H9 (cell line): ENCODE results near the gene NEGR1. TPM values are rescaled to one million over a fixed set of nuclear protein-coding genes. Genes with fewer than 3 reads are reported as not detected.

ENCODE experiments used
- DNase-seq: peaks from one replicate; pipeline ENCODE4 v3.0.0-alpha.2; 2017
- H2AFZ ChIP-seq: one replicate; pipeline ENCODE4 v1.6.1; 2013; ENCODE audit warnings: mild to moderate bottlenecking, low read length, control low read depth, moderate library complexity
- H2AK5ac ChIP-seq: 2 replicates; pipeline ENCODE4 v1.6.1; 2013; ENCODE audit warnings: low read length, control low read depth, mixed read lengths; ENCODE audit not compliant: insufficient read length
- H2BK120ac ChIP-seq: one replicate; pipeline ENCODE4 v1.6.1; 2013; ENCODE audit warnings: low read depth, mild to moderate bottlenecking, low read length, control low read depth, inconsistent platforms; ENCODE audit not compliant: poor library complexity, severe bottlenecking
- H2BK12ac ChIP-seq: 2 replicates; pipeline ENCODE4 v1.6.1; 2013; ENCODE audit warnings: low read length, control low read depth, mixed read lengths, low read depth; ENCODE audit not compliant: insufficient read length
- H2BK15ac ChIP-seq: 2 replicates; pipeline ENCODE4 v1.6.1; 2013; ENCODE audit warnings: low read depth, low read length, control low read depth
- H2BK20ac ChIP-seq: one replicate; pipeline ENCODE4 v1.6.1; 2013; ENCODE audit warnings: low read depth, mild to moderate bottlenecking, low read length, control low read depth, inconsistent platforms; ENCODE audit not compliant: poor library complexity, severe bottlenecking
- H2BK5ac ChIP-seq: 2 replicates; pipeline ENCODE4 v1.6.1; 2013; ENCODE audit warnings: low read length, control low read depth, mixed read lengths; ENCODE audit not compliant: insufficient read length
- H3K14ac ChIP-seq: 2 replicates; pipeline ENCODE4 v1.6.1; 2013; ENCODE audit warnings: low read length, control low read depth; ENCODE audit not compliant: insufficient read depth
- H3K18ac ChIP-seq: 2 replicates; pipeline ENCODE4 v1.6.1; 2013; ENCODE audit warnings: low read depth, mild to moderate bottlenecking, mixed read lengths, low read length, control low read depth; ENCODE audit not compliant: insufficient read length
- H3K23ac ChIP-seq: 2 replicates; pipeline ENCODE4 v1.6.1; 2013; ENCODE audit warnings: low read length, control low read depth, mixed read lengths, low read depth; ENCODE audit not compliant: insufficient read length
- H3K23me2 ChIP-seq: 2 replicates; pipeline ENCODE4 v1.6.1; 2013; ENCODE audit warnings: low read depth, mild to moderate bottlenecking, mixed read lengths, low read length, control low read depth; ENCODE audit not compliant: insufficient read length, poor library complexity, severe bottlenecking
- H3K27ac ChIP-seq: 2 replicates; pipeline ENCODE4 v1.5.1; 2013; ENCODE audit warnings: low read length, control low read depth, mixed read lengths, low read depth; ENCODE audit not compliant: insufficient read length
- H3K27me3 ChIP-seq: 2 replicates; pipeline ENCODE4 v1.6.1; 2013; ENCODE audit warnings: low read length, control low read depth, inconsistent platforms; ENCODE audit not compliant: insufficient read depth
- H3K4ac ChIP-seq: 2 replicates; pipeline ENCODE4 v1.6.1; 2013; ENCODE audit warnings: low read depth, mild to moderate bottlenecking, control low read depth, inconsistent platforms, low read length, moderate library complexity
- H3K4me1 ChIP-seq: 2 replicates; pipeline ENCODE4 v1.6.1; 2013; ENCODE audit warnings: low read length, control low read depth, inconsistent platforms; ENCODE audit not compliant: insufficient read depth
- H3K4me2 ChIP-seq: 2 replicates; pipeline ENCODE4 v1.6.1; 2013; ENCODE audit warnings: low read length, control low read depth, mixed read lengths; ENCODE audit not compliant: insufficient read length, insufficient read depth
- H3K56ac ChIP-seq: 2 replicates; pipeline ENCODE4 v1.6.1; 2013; ENCODE audit warnings: low read depth, mild to moderate bottlenecking, mixed read lengths, low read length, control low read depth; ENCODE audit not compliant: insufficient read length
- H3K79me1 ChIP-seq: 2 replicates; pipeline ENCODE4 v1.6.1; 2013; ENCODE audit warnings: low read depth, mild to moderate bottlenecking, moderate library complexity, low read length, control low read depth, inconsistent platforms; ENCODE audit not compliant: insufficient read depth, poor library complexity, severe bottlenecking
- H3K79me2 ChIP-seq: 2 replicates; pipeline ENCODE4 v1.6.1; 2013; ENCODE audit warnings: low read length, control low read depth, inconsistent platforms; ENCODE audit not compliant: insufficient read depth
- H3K9ac ChIP-seq: 2 replicates; pipeline ENCODE4 v1.6.1; 2013; ENCODE audit warnings: low read length, control low read depth, mixed read lengths; ENCODE audit not compliant: insufficient read length; ENCODE audit errors: extremely low read depth
- H3K9me3 ChIP-seq: one replicate; pipeline ENCODE4 v1.6.1; 2013; ENCODE audit warnings: low read depth, low read length, inconsistent platforms; ENCODE audit not compliant: control insufficient read depth
- H3T11ph ChIP-seq: one replicate; pipeline ENCODE4 v1.6.1; 2013; ENCODE audit warnings: mild to moderate bottlenecking, low read length, control low read depth, inconsistent platforms
- H4K20me1 ChIP-seq: one replicate; pipeline ENCODE4 v1.6.1; 2013; ENCODE audit not compliant: control insufficient read depth, insufficient read length, insufficient read depth
- H4K5ac ChIP-seq: 2 replicates; pipeline ENCODE4 v1.6.1; 2013; ENCODE audit warnings: low read depth, mild to moderate bottlenecking, mixed read lengths, low read length, control low read depth; ENCODE audit not compliant: insufficient read length
- H4K8ac ChIP-seq: replicated peaks from 2 replicates; pipeline ENCODE4 v1.6.1; 2013; ENCODE audit warnings: low read length, control low read depth, mixed read lengths, low read depth; ENCODE audit not compliant: insufficient read length
- H4K91ac ChIP-seq: 2 replicates; pipeline ENCODE4 v1.6.1; 2013; ENCODE audit warnings: low read depth, mild to moderate bottlenecking, moderate library complexity, mixed read lengths, low read length, control low read depth; ENCODE audit not compliant: insufficient read length
- H3K27ac Mint-ChIP-seq, 3 experiments: 2 replicates in 2 of 3; 3 replicates in 1 of 3; pipeline ENCODE4 v1.8.0; 2020 to 2021; ENCODE audit warnings: mixed read lengths in 3 of 3, mild to moderate bottlenecking in 1 of 3, moderate library complexity in 1 of 3
- H3K27me3 Mint-ChIP-seq: 2 replicates; pipeline ENCODE4 v1.8.0; 2021; ENCODE audit warnings: low read depth, mild to moderate bottlenecking, moderate library complexity, mixed read lengths
- H3K36me3 Mint-ChIP-seq, 3 experiments: 2 replicates in 2 of 3; 3 replicates in 1 of 3; pipeline ENCODE4 v1.8.0; 2020 to 2021; ENCODE audit warnings: low read depth in 3 of 3, mixed read lengths in 3 of 3; ENCODE audit not compliant: insufficient read depth in 1 of 3
- H3K4me1 Mint-ChIP-seq, 2 experiments: 2 replicates each; pipeline ENCODE4 v1.8.0; 2020; ENCODE audit warnings: mixed read lengths in 2 of 2
- H3K4me3 Mint-ChIP-seq, 2 experiments: 2 replicates in 1 of 2; 3 replicates in 1 of 2; pipeline ENCODE4 v1.8.0; 2020 to 2021; ENCODE audit warnings: mild to moderate bottlenecking in 2 of 2, mixed read lengths in 2 of 2, moderate library complexity in 1 of 2
- H3K9me3 Mint-ChIP-seq, 2 experiments: 2 replicates in 1 of 2; 3 replicates in 1 of 2; pipeline ENCODE4 v1.8.0; 2020; ENCODE audit warnings: mild to moderate bottlenecking in 2 of 2, mixed read lengths in 2 of 2, moderate library complexity in 1 of 2
- WGBS: extraction: QIAGEN DNeasy Blood & Tissue Kit; methylation state at CpG from one replicate; pipeline ENCODE4 v1.1.7; 2013; ENCODE audit warnings: missing lambda C conversion rate, low lambda C conversion rate, mixed read lengths; ENCODE audit not compliant: insufficient read length; ENCODE audit errors: extremely low coverage; 5-methylcytosine and 5-hydroxymethylcytosine counted together
- total RNA-seq: library from RNA; stranded (reverse); gene quantifications from 2 replicates; pipeline ENCODE4 v1.2.1, GENCODE V29; 2021
- TF ChIP-seq, protein P1 (sequence below): fragments of 200-600 bp; sonication (generic); conservative IDR thresholded peaks from 3 replicates; pipeline ENCODE4 v1.8.0; 2021; ENCODE audit warnings: antibody characterized with exemption, mild to moderate bottlenecking

The NEGR1 gene
- total RNA-seq, 1 experiment from 2014 or later, result 0.13 TPM

DNA sequence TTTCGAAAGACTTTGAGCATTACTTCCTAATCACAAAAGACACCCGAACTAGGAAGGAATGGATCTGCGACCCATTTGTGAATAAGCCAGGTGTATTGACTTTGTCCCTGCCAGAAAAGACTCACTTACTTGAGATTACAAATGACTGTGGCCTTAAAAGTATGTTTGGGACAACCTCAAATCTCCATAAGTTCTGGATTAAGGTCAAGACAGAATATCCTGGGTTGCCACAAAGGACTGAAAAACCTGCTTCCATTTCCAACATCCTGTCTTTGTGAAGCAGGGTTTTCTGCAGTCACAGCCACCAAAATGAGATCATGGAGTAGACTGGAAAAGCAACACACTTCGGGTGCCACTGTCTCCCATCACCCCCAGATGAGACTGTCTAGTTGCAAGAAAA lies 664.1 kb downstream of the NEGR1 start:
- Mint-ChIP-seq H3K36me3 (peaks cover 0 to 14% (median 0%) of the 10 kb centered on the region in 3 experiments; a peak in 2 of 7 replicates), H3K9me3 (peaks cover 6 to 7% of the 10 kb centered on the region in 2 experiments; a peak in 3 of 5 replicates), H3K4me1 (peaks cover 2 to 5% of the 10 kb centered on the region in 2 experiments; a peak in 3 of 4 replicates), H3K27me3 (no peaks in the 10 kb centered on the region), H3K27ac (no peak overlapping the region), H3K4me3 (no peak overlapping the region)
- Histone ChIP-seq H4K8ac (no peak overlapping the region), H3K27ac (no peak overlapping the region), H3K9ac (no peak overlapping the region), H3K4me1 (no peaks in the 10 kb centered on the region), H2BK20ac (no peak overlapping the region), H3K79me2 (no peaks in the 10 kb centered on the region), H2BK15ac (no peak overlapping the region), H2BK5ac (no peak overlapping the region), H3K18ac (no peak overlapping the region), H3K27me3 (no peaks in the 10 kb centered on the region), H3K23ac (no peak overlapping the region), H3K79me1 (no peaks in the 10 kb centered on the region), H2BK12ac (no peak overlapping the region), H3K23me2 (no peaks in the 10 kb centered on the region), H2AK5ac (no peak overlapping the region), H4K5ac (no peak overlapping the region), H3T11ph (no peak overlapping the region), H4K20me1 (no peaks in the 10 kb centered on the region), H2BK120ac (no peak overlapping the region), H3K9me3 (no peaks in the 10 kb centered on the region), H3K14ac (no peak overlapping the region), H3K4me2 (no peak overlapping the region), H3K4ac (no peak overlapping the region), H2AFZ (no peak overlapping the region), H4K91ac (no peak overlapping the region), H3K56ac (no peak overlapping the region)
- no CpG with 5 or more reads among the region's 4 CpGs for WGBS
- no peak for DNase-seq
- TF ChIP-seq, protein P1, sequence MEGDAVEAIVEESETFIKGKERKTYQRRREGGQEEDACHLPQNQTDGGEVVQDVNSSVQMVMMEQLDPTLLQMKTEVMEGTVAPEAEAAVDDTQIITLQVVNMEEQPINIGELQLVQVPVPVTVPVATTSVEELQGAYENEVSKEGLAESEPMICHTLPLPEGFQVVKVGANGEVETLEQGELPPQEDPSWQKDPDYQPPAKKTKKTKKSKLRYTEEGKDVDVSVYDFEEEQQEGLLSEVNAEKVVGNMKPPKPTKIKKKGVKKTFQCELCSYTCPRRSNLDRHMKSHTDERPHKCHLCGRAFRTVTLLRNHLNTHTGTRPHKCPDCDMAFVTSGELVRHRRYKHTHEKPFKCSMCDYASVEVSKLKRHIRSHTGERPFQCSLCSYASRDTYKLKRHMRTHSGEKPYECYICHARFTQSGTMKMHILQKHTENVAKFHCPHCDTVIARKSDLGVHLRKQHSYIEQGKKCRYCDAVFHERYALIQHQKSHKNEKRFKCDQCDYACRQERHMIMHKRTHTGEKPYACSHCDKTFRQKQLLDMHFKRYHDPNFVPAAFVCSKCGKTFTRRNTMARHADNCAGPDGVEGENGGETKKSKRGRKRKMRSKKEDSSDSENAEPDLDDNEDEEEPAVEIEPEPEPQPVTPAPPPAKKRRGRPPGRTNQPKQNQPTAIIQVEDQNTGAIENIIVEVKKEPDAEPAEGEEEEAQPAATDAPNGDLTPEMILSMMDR, result no peak
